Measurements from ENCODE around the gene MAP7D3.

The MAP7D3 gene

GRCh38 chrX:136198678-136199243 lies 52.4 kb downstream of the MAP7D3 start:
- Histone ChIP-seq H3K9me3 (ENCODE audit: low read length) (no peaks in the 10 kb centered on the region), H3K4me3 (ENCODE audit: low read length) (no peak overlapping the region), H3K27me3 (ENCODE audit: insufficient read depth, low read length) (no peaks in the 10 kb centered on the region), H2AFZ (ENCODE audit: low read depth, low read length) (no peak overlapping the region), H3K4me1 (ENCODE audit: insufficient read depth, low read length) (no peaks in the 10 kb centered on the region), H3K36me3 (ENCODE audit: insufficient read depth, low read length) (no peaks in the 10 kb centered on the region)

GRCh38 chrX:136198010-136198409 lies 53.2 kb downstream of the MAP7D3 start:
- Histone ChIP-seq H3K27me3 (ENCODE audit: insufficient read depth, low read length) (no peaks in the 10 kb centered on the region), H2AFZ (ENCODE audit: low read depth, low read length) (no peak overlapping the region), H3K9me3 (ENCODE audit: low read length) (no peaks in the 10 kb centered on the region), H3K36me3 (ENCODE audit: insufficient read depth, low read length) (no peaks in the 10 kb centered on the region), H3K4me1 (ENCODE audit: insufficient read depth, low read length) (no peaks in the 10 kb centered on the region), H3K4me3 (ENCODE audit: low read length) (no peak overlapping the region)

- H3K27me3 ChIP-seq (ENCODE audit: insufficient read depth, low read length): no peaks in the 10 kb centered on the region
- no peak overlapping the region for H3K4me3 ChIP-seq (ENCODE audit: low read length)
Measured at GRCh38 chrX:136196691-136197155, 54.5 kb downstream of the MAP7D3 start.

GRCh38 chrX:136195247-136195646 lies 56.0 kb downstream of the MAP7D3 start:
- Histone ChIP-seq H2AFZ (ENCODE audit: low read depth, low read length) (no peak overlapping the region), H3K4me3 (ENCODE audit: low read length) (no peak overlapping the region), H3K27me3 (ENCODE audit: insufficient read depth, low read length) (no peaks in the 10 kb centered on the region), H3K9me3 (ENCODE audit: low read length) (no peaks in the 10 kb centered on the region), H3K4me1 (ENCODE audit: insufficient read depth, low read length) (no peaks in the 10 kb centered on the region), H3K36me3 (ENCODE audit: insufficient read depth, low read length) (no peaks in the 10 kb centered on the region)

More at GRCh38 chrX:136196691-136197155, 54.5 kb downstream of the MAP7D3 start:
- no peak overlapping the region for H2AFZ ChIP-seq (ENCODE audit: low read depth, low read length)
- no peaks in the 10 kb centered on the region for H3K9me3 ChIP-seq (ENCODE audit: low read length)
- H3K36me3 ChIP-seq (ENCODE audit: insufficient read depth, low read length): no peaks in the 10 kb centered on the region
- no peaks in the 10 kb centered on the region for H3K4me1 ChIP-seq (ENCODE audit: insufficient read depth, low read length)

GRCh38 chrX:136194536-136194935 lies 56.7 kb downstream of the MAP7D3 start:
- no peaks in the 10 kb centered on the region for H3K27me3 ChIP-seq (ENCODE audit: insufficient read depth, low read length)

GRCh38 chrX:136193771-136194170 lies 57.4 kb downstream of the MAP7D3 start:
- H3K4me3 ChIP-seq (ENCODE audit: low read length): no peak overlapping the region
- no peak overlapping the region for H2AFZ ChIP-seq (ENCODE audit: low read depth, low read length)
- no peaks in the 10 kb centered on the region for H3K36me3 ChIP-seq (ENCODE audit: insufficient read depth, low read length)
- H3K27me3 ChIP-seq (ENCODE audit: insufficient read depth, low read length): no peaks in the 10 kb centered on the region
- no peaks in the 10 kb centered on the region for H3K9me3 ChIP-seq (ENCODE audit: low read length)
- H3K4me1 ChIP-seq (ENCODE audit: insufficient read depth, low read length): no peaks in the 10 kb centered on the region

More at GRCh38 chrX:136194536-136194935, 56.7 kb downstream of the MAP7D3 start:
- no peaks in the 10 kb centered on the region for H3K4me1 ChIP-seq (ENCODE audit: insufficient read depth, low read length)
- H2AFZ ChIP-seq (ENCODE audit: low read depth, low read length): no peak overlapping the region
- no peaks in the 10 kb centered on the region for H3K36me3 ChIP-seq (ENCODE audit: insufficient read depth, low read length)
- no peak overlapping the region for H3K4me3 ChIP-seq (ENCODE audit: low read length)
- H3K9me3 ChIP-seq (ENCODE audit: low read length): no peaks in the 10 kb centered on the region

GRCh38 chrX:136192839-136193414 lies 58.3 kb downstream of the MAP7D3 start:
- no peak overlapping the region for H2AFZ ChIP-seq (ENCODE audit: low read depth, low read length)

GRCh38 chrX:136192135-136192534 lies 59.1 kb downstream of the MAP7D3 start:
- H3K36me3 ChIP-seq (ENCODE audit: insufficient read depth, low read length): no peaks in the 10 kb centered on the region
- no peak overlapping the region for H2AFZ ChIP-seq (ENCODE audit: low read depth, low read length)
- no peaks in the 10 kb centered on the region for H3K4me1 ChIP-seq (ENCODE audit: insufficient read depth, low read length)
- no peaks in the 10 kb centered on the region for H3K9me3 ChIP-seq (ENCODE audit: low read length)
- H3K4me3 ChIP-seq (ENCODE audit: low read length): no peak overlapping the region
- H3K27me3 ChIP-seq (ENCODE audit: insufficient read depth, low read length): no peaks in the 10 kb centered on the region

More at GRCh38 chrX:136192839-136193414, 58.3 kb downstream of the MAP7D3 start:
- no peaks in the 10 kb centered on the region for H3K4me1 ChIP-seq (ENCODE audit: insufficient read depth, low read length)
- no peaks in the 10 kb centered on the region for H3K36me3 ChIP-seq (ENCODE audit: insufficient read depth, low read length)
- H3K27me3 ChIP-seq (ENCODE audit: insufficient read depth, low read length): no peaks in the 10 kb centered on the region
- no peak overlapping the region for H3K4me3 ChIP-seq (ENCODE audit: low read length)
- H3K9me3 ChIP-seq (ENCODE audit: low read length): no peaks in the 10 kb centered on the region

- Histone ChIP-seq H3K4me1 (ENCODE audit: insufficient read depth, low read length) (no peaks in the 10 kb centered on the region), H3K27me3 (ENCODE audit: insufficient read depth, low read length) (no peaks in the 10 kb centered on the region), H3K36me3 (ENCODE audit: insufficient read depth, low read length) (no peaks in the 10 kb centered on the region), H2AFZ (ENCODE audit: low read depth, low read length) (no peak overlapping the region), H3K9me3 (ENCODE audit: low read length) (no peaks in the 10 kb centered on the region), H3K4me3 (ENCODE audit: low read length) (no peak overlapping the region)
Measured at GRCh38 chrX:136191171-136191570, 60.0 kb downstream of the MAP7D3 start.

- no peak overlapping the region for H2AFZ ChIP-seq (ENCODE audit: low read depth, low read length)
- H3K27me3 ChIP-seq (ENCODE audit: insufficient read depth, low read length): no peaks in the 10 kb centered on the region
- H3K36me3 ChIP-seq (ENCODE audit: insufficient read depth, low read length): no peaks in the 10 kb centered on the region
- H3K9me3 ChIP-seq (ENCODE audit: low read length): no peaks in the 10 kb centered on the region
- H3K4me3 ChIP-seq (ENCODE audit: low read length): no peak overlapping the region
- H3K4me1 ChIP-seq (ENCODE audit: insufficient read depth, low read length): no peaks in the 10 kb centered on the region
Measured at GRCh38 chrX:136190038-136190713, 61.0 kb downstream of the MAP7D3 start.

- H3K9me3 ChIP-seq (ENCODE audit: low read length): no peaks in the 10 kb centered on the region
- no peaks in the 10 kb centered on the region for H3K4me1 ChIP-seq (ENCODE audit: insufficient read depth, low read length)
- no peak overlapping the region for H3K4me3 ChIP-seq (ENCODE audit: low read length)
- no peaks in the 10 kb centered on the region for H3K27me3 ChIP-seq (ENCODE audit: insufficient read depth, low read length)
- H3K36me3 ChIP-seq (ENCODE audit: insufficient read depth, low read length): no peaks in the 10 kb centered on the region
- no peak overlapping the region for H2AFZ ChIP-seq (ENCODE audit: low read depth, low read length)
Measured at GRCh38 chrX:136189222-136189621, 62.0 kb downstream of the MAP7D3 start.

- H3K36me3 ChIP-seq (ENCODE audit: insufficient read depth, low read length): no peaks in the 10 kb centered on the region
- no peaks in the 10 kb centered on the region for H3K27me3 ChIP-seq (ENCODE audit: insufficient read depth, low read length)
- H3K4me1 ChIP-seq (ENCODE audit: insufficient read depth, low read length): no peaks in the 10 kb centered on the region
- no peak overlapping the region for H2AFZ ChIP-seq (ENCODE audit: low read depth, low read length)
- no peak overlapping the region for H3K4me3 ChIP-seq (ENCODE audit: low read length)
- no peaks in the 10 kb centered on the region for H3K9me3 ChIP-seq (ENCODE audit: low read length)
Measured at GRCh38 chrX:136186023-136186413, 65.2 kb downstream of the MAP7D3 start.

GRCh38 chrX:136185401-136186022 lies 65.7 kb downstream of the MAP7D3 start:
- Histone ChIP-seq H3K4me1 (ENCODE audit: insufficient read depth, low read length) (no peaks in the 10 kb centered on the region), H3K36me3 (ENCODE audit: insufficient read depth, low read length) (no peaks in the 10 kb centered on the region), H3K27me3 (ENCODE audit: insufficient read depth, low read length) (no peaks in the 10 kb centered on the region), H3K4me3 (ENCODE audit: low read length) (no peak overlapping the region), H3K9me3 (ENCODE audit: low read length) (no peaks in the 10 kb centered on the region), H2AFZ (ENCODE audit: low read depth, low read length) (no peak overlapping the region)

Measured in neuron (in vitro differentiated cells).